OCI-LY7 (cell line): Measurements from ENCODE around the gene NLGN1.

ENCODE experiments used
- CTCF ChIP-seq: fragments of 200-600 bp; sonication (generic); conservative IDR thresholded peaks from 2 replicates; pipeline ENCODE4 v1.5.1; 2014; ENCODE audit warnings: mild to moderate bottlenecking, antibody characterized with exemption, low read length, moderate library complexity, mixed read lengths
- EZH2phosphoT487 ChIP-seq: fragments of 200-600 bp; sonication (generic); IDR thresholded peaks from 2 replicates; pipeline ENCODE4 v1.6.1; 2018; ENCODE audit warnings: low read depth, borderline replicate concordance, mild to moderate bottlenecking, mixed run types, antibody characterized with exemption, low read length, moderate library complexity, mixed read lengths

DNA sequence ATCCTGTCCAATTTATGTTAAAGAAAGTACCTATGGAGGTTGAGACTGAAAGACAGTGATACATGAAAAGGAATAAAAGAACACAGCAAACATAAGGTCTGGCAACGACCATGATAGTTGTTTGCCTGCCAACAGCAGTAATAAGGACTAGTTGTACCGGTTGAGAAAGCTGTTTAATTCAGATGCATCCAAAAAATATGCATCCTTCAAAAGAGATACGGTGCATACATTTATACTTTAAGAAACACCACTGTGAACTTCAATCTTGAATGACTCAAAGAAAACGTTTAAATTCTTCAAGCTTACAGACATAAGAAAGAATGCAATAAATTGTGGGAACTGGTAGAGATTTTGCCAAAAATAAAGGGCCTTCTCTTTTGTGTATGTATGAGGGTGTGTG is 492.1 kb downstream of the NLGN1 start:
- TF ChIP-seq CTCF = no peak
- TF ChIP-seq EZH2phosphoT487 = no peak
